ENCODE results near the gene APAF1.

APAF1 gene

GRCh38 chr12:98736352-98737321 lies 91.5 kb downstream of the APAF1 start:
- Histone ChIP-seq H3K4me1 (ENCODE audit: insufficient read depth, low read length) (peaks cover 7% of the 10 kb centered on the region; the same call in 1 of the 2 replicates), H3K9me3 (ENCODE audit: insufficient read depth, low read depth, low read length) (no peaks in the 10 kb centered on the region), H3K9ac (ENCODE audit: low read depth, low read length) (no peak overlapping the region), H3K4me3 (ENCODE audit: low read length) (no peak overlapping the region), H3K36me3 (ENCODE audit: insufficient read depth, low read depth, low read length) (peaks cover 9% of the 10 kb centered on the region; the same call in 1 of the 2 replicates), H3K27me3 (ENCODE audit: insufficient read depth, low read length) (no peaks in the 10 kb centered on the region), H3K27ac (ENCODE audit: low read length) (no peak overlapping the region)

- Histone ChIP-seq H3K9me3 (ENCODE audit: insufficient read depth, low read depth, low read length) (no peaks in the 10 kb centered on the region), H3K27ac (ENCODE audit: low read length) (no peak overlapping the region), H3K36me3 (ENCODE audit: insufficient read depth, low read depth, low read length) (peaks cover 5% of the 10 kb centered on the region; the same call in 1 of the 2 replicates), H3K4me1 (ENCODE audit: insufficient read depth, low read length) (peaks cover 13% of the 10 kb centered on the region; the same call in 1 of the 2 replicates), H3K27me3 (ENCODE audit: insufficient read depth, low read length) (no peaks in the 10 kb centered on the region), H3K4me3 (ENCODE audit: low read length) (no peak overlapping the region), H3K9ac (ENCODE audit: low read depth, low read length) (no peak overlapping the region)
Observed at GRCh38 chr12:98737322-98737712, 92.2 kb downstream of the APAF1 start.

GRCh38 chr12:98738002-98738401 lies 92.9 kb downstream of the APAF1 start:
- no peak overlapping the region for H3K4me3 ChIP-seq (ENCODE audit: low read length)

DNA sequence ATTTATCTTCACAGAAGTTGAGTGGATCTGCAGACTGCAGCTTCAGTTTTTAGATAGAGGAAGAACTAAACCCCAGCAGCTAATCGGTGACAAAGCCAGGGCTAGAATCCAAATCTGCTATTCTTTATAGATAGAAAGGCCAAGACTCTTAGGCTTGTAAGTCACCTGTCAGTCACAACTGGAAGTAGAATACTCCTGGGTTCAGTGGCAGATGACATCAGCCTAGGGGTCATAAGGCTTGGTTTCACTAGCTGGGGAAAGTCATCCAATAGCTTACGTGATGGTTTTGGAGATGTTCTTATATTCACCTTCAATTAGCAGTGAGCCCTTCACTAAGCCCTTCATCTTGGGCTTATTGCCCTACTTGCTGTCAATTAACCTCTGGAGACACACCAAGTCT lies 93.4 kb downstream of the APAF1 start:
- Histone ChIP-seq H3K9ac (ENCODE audit: low read depth, low read length) (no peak overlapping the region), H3K36me3 (ENCODE audit: insufficient read depth, low read depth, low read length) (no peaks in the 10 kb centered on the region), H3K27me3 (ENCODE audit: insufficient read depth, low read length) (no peaks in the 10 kb centered on the region), H3K27ac (ENCODE audit: low read length) (no peak overlapping the region), H3K9me3 (ENCODE audit: insufficient read depth, low read depth, low read length) (no peaks in the 10 kb centered on the region), H3K4me3 (ENCODE audit: low read length) (no peak overlapping the region), H3K4me1 (ENCODE audit: insufficient read depth, low read length) (peaks cover 13% of the 10 kb centered on the region; the same call in 1 of the 2 replicates)

More at GRCh38 chr12:98738002-98738401, 92.9 kb downstream of the APAF1 start:
- Histone ChIP-seq H3K4me1 (ENCODE audit: insufficient read depth, low read length) (peaks cover 13% of the 10 kb centered on the region; the same call in 1 of the 2 replicates), H3K9me3 (ENCODE audit: insufficient read depth, low read depth, low read length) (no peaks in the 10 kb centered on the region), H3K27me3 (ENCODE audit: insufficient read depth, low read length) (no peaks in the 10 kb centered on the region), H3K27ac (ENCODE audit: low read length) (no peak overlapping the region), H3K36me3 (ENCODE audit: insufficient read depth, low read depth, low read length) (no peaks in the 10 kb centered on the region), H3K9ac (ENCODE audit: low read depth, low read length) (no peak overlapping the region)

DNA sequence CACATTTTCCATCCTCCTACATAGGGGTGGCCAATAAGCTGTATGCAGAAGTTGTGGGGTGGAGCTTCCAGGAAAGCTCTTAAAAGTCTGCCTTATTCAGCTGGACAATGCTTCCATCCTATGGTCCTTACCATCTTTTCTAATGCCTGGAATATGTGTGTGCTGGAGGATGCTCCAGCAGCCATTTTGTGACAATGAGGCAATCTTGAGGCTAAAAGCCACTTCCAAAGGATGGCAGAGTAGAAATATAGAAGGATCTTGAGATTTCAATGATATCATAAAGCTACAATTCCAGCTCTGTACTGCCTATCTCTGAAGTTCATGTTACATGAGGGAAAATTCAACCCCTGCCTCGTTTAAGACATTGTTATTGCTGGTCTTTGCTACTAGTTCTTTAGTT lies 95.7 kb downstream of the APAF1 start:
- Histone ChIP-seq H3K27ac (ENCODE audit: low read length) (no peak overlapping the region), H3K4me3 (ENCODE audit: low read length) (no peak overlapping the region), H3K27me3 (ENCODE audit: insufficient read depth, low read length) (peaks cover 11% of the 10 kb centered on the region), H3K4me1 (ENCODE audit: insufficient read depth, low read length) (peaks cover 13% of the 10 kb centered on the region; the same call in 1 of the 2 replicates), H3K9me3 (ENCODE audit: insufficient read depth, low read depth, low read length) (no peaks in the 10 kb centered on the region), H3K36me3 (ENCODE audit: insufficient read depth, low read depth, low read length) (no peaks in the 10 kb centered on the region), H3K9ac (ENCODE audit: low read depth, low read length) (no peak overlapping the region)

DNA sequence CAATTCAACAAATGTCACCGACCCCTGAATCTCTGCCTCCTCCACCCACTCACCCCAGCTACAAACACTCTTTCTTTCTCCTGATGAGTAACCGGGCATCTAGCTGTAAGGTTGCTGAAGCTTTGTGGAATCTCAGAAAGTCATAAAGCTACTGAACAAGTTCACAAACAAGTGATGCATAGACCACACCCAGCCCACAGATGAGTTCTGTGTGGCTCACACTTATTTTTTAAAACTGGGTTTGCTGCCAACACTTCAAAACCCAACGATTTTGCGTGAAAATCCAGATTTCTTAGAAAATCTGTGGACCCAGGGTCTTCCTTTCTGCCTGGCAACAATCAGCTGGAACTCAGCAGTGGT lies 96.1 kb downstream of the APAF1 start:
- H3K36me3 ChIP-seq (ENCODE audit: insufficient read depth, low read depth, low read length) = no peaks in the 10 kb centered on the region
- no peak overlapping the region for H3K27ac ChIP-seq (ENCODE audit: low read length)
- H3K9ac ChIP-seq (ENCODE audit: low read depth, low read length) = no peak overlapping the region
- no peak overlapping the region for H3K4me3 ChIP-seq (ENCODE audit: low read length)
- peaks cover 13% of the 10 kb centered on the region; the same call in 1 of the 2 replicates for H3K4me1 ChIP-seq (ENCODE audit: insufficient read depth, low read length)
- H3K27me3 ChIP-seq (ENCODE audit: insufficient read depth, low read length) = peaks cover 15% of the 10 kb centered on the region
- H3K9me3 ChIP-seq (ENCODE audit: insufficient read depth, low read depth, low read length) = no peaks in the 10 kb centered on the region

DNA sequence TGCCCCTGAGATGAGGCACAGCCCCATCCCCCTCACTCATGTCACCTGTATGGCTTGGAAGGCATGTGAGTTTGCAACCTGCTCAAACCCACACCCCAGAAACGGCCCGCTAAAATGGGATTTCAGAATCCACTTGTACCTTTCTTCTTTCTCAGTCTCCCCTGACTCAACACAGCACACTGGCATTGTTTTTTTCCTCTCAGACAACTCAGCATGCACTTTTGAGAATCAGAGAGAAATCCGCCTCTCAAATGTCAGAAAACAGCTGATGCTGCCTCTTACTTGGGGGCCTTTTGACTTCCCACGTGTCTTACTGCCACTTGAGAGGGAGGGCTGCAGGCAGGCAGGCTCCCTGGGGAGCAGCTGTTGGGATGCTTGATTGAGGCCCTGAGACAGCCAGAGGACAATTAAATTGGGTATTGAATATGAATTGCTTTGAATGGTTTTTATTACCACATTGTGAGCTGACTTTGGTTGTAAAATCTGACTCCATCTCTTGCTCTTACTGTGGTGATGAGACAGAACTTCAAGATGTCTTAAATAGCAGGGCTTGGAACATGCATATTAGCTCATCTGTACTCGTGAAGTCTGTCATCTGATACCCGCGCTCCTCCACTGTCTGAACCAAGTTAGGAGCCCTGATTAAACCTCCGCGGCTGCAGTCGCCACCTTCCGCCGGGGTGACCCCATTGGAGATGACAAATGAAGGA lies 96.6 kb downstream of the APAF1 start:
- Histone ChIP-seq H3K36me3 (ENCODE audit: insufficient read depth, low read depth, low read length) (no peaks in the 10 kb centered on the region), H3K27me3 (ENCODE audit: insufficient read depth, low read length) (peaks cover 20% of the 10 kb centered on the region), H3K9ac (ENCODE audit: low read depth, low read length) (no peak overlapping the region), H3K27ac (ENCODE audit: low read length) (no peak overlapping the region), H3K4me1 (ENCODE audit: insufficient read depth, low read length) (peaks cover 13% of the 10 kb centered on the region; the same call in 1 of the 2 replicates), H3K9me3 (ENCODE audit: insufficient read depth, low read depth, low read length) (no peaks in the 10 kb centered on the region), H3K4me3 (ENCODE audit: low read length) (no peak overlapping the region)

GRCh38 chr12:98743362-98743953 lies 98.4 kb downstream of the APAF1 start:
- Histone ChIP-seq H3K9me3 (ENCODE audit: insufficient read depth, low read depth, low read length) (no peaks in the 10 kb centered on the region), H3K27me3 (ENCODE audit: insufficient read depth, low read length) (peaks cover 24% of the 10 kb centered on the region), H3K4me3 (ENCODE audit: low read length) (no peak overlapping the region), H3K9ac (ENCODE audit: low read depth, low read length) (no peak overlapping the region), H3K36me3 (ENCODE audit: insufficient read depth, low read depth, low read length) (no peaks in the 10 kb centered on the region), H3K4me1 (ENCODE audit: insufficient read depth, low read length) (peaks cover 11% of the 10 kb centered on the region; the same call in 1 of the 2 replicates), H3K27ac (ENCODE audit: low read length) (no peak overlapping the region)

- H3K36me3 ChIP-seq (ENCODE audit: insufficient read depth, low read depth, low read length) = no peaks in the 10 kb centered on the region
- peaks cover 11% of the 10 kb centered on the region; the same call in 1 of the 2 replicates for H3K4me1 ChIP-seq (ENCODE audit: insufficient read depth, low read length)
- no peak overlapping the region for H3K9ac ChIP-seq (ENCODE audit: low read depth, low read length)
- H3K27ac ChIP-seq (ENCODE audit: low read length) = no peak overlapping the region
- H3K9me3 ChIP-seq (ENCODE audit: insufficient read depth, low read depth, low read length) = no peaks in the 10 kb centered on the region
- no peak overlapping the region for H3K4me3 ChIP-seq (ENCODE audit: low read length)
- peaks cover 24% of the 10 kb centered on the region for H3K27me3 ChIP-seq (ENCODE audit: insufficient read depth, low read length)
Observed at GRCh38 chr12:98744680-98745079, 99.6 kb downstream of the APAF1 start.

DNA sequence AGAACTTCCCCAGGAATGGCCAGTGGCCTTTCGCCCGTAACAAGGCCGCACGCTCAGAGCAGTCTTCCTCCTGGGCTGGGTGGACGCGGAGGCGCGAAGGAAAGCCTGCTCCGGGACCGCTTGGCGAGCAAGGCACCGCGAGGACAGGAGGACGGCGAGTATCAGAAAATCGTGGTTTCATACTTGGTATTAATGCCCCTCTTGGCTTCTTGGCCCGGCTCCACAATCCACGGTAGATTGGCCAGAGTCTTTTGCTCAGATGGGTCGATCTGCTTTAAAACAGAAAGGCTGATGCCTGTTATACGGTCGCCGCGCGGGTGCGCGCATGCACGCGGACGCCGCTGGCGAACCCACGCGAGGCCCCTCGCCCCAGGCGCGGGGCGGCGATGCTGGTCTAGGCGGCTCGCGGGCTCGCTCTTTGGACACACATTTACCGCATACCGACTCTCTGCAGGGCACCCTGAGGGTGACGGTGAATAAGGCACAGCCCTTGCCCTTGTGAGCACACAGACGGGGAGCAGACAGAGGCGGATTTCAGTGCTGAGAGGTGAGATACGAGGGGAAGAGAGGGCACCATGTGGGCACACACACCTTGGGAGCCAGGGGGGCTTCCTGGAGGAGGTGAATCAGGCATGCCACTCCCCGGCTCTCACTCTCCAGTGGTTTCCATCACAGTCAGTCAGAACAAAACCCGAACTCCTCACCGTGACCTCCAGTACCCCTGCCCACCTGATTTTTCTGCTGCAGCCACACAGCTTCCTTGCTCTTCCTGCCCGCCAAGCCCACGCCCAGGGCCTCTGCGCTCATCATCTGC lies 100.7 kb downstream of the APAF1 start:
- peaks cover 13% of the 10 kb centered on the region; the same call in 1 of the 2 replicates for H3K4me1 ChIP-seq (ENCODE audit: insufficient read depth, low read length)
- H3K4me3 ChIP-seq (ENCODE audit: low read length) = peak overlapping the region; percentile 66; the same call in 1 of the 2 replicates
- H3K36me3 ChIP-seq (ENCODE audit: insufficient read depth, low read depth, low read length) = no peaks in the 10 kb centered on the region
- H3K9me3 ChIP-seq (ENCODE audit: insufficient read depth, low read depth, low read length) = no peaks in the 10 kb centered on the region
- H3K27ac ChIP-seq (ENCODE audit: low read length) = no peak overlapping the region
- H3K9ac ChIP-seq (ENCODE audit: low read depth, low read length) = peak overlapping the region; percentile 19; the same call in 1 of the 2 replicates
- H3K27me3 ChIP-seq (ENCODE audit: insufficient read depth, low read length) = peaks cover 24% of the 10 kb centered on the region

GRCh38 chr12:98748463-98748862 lies 103.4 kb downstream of the APAF1 start:
- H3K27ac ChIP-seq (ENCODE audit: low read length) = no peak overlapping the region
- no peaks in the 10 kb centered on the region for H3K9me3 ChIP-seq (ENCODE audit: insufficient read depth, low read depth, low read length)
- no peaks in the 10 kb centered on the region for H3K36me3 ChIP-seq (ENCODE audit: insufficient read depth, low read depth, low read length)
- H3K9ac ChIP-seq (ENCODE audit: low read depth, low read length) = no peak overlapping the region
- peaks cover 3% of the 10 kb centered on the region; the same call in 1 of the 2 replicates for H3K4me1 ChIP-seq (ENCODE audit: insufficient read depth, low read length)
- no peak overlapping the region for H3K4me3 ChIP-seq (ENCODE audit: low read length)
- H3K27me3 ChIP-seq (ENCODE audit: insufficient read depth, low read length) = peaks cover 24% of the 10 kb centered on the region
